H9 (cell line): ENCODE data around the gene CENPV. TPM values are rescaled to one million over a fixed set of nuclear protein-coding genes. Genes with fewer than 3 reads are reported as not detected.
A peak's percentile ranks its signal among the peaks of the same experiment; 100 is the strongest.

Experiments
- DNase-seq: peaks from one replicate; pipeline ENCODE4 v3.0.0-alpha.2; 2017
- H2AFZ ChIP-seq: one replicate; pipeline ENCODE4 v1.6.1; 2013; ENCODE audit warnings: mild to moderate bottlenecking, low read length, control low read depth, moderate library complexity
- H2AK5ac ChIP-seq: 2 replicates; pipeline ENCODE4 v1.6.1; 2013; ENCODE audit warnings: low read length, control low read depth, mixed read lengths; ENCODE audit not compliant: insufficient read length
- H2BK120ac ChIP-seq: one replicate; pipeline ENCODE4 v1.6.1; 2013; ENCODE audit warnings: low read depth, mild to moderate bottlenecking, low read length, control low read depth, inconsistent platforms; ENCODE audit not compliant: poor library complexity, severe bottlenecking
- H2BK12ac ChIP-seq: 2 replicates; pipeline ENCODE4 v1.6.1; 2013; ENCODE audit warnings: low read length, control low read depth, mixed read lengths, low read depth; ENCODE audit not compliant: insufficient read length
- H2BK15ac ChIP-seq: 2 replicates; pipeline ENCODE4 v1.6.1; 2013; ENCODE audit warnings: low read depth, low read length, control low read depth
- H2BK20ac ChIP-seq: one replicate; pipeline ENCODE4 v1.6.1; 2013; ENCODE audit warnings: low read depth, mild to moderate bottlenecking, low read length, control low read depth, inconsistent platforms; ENCODE audit not compliant: poor library complexity, severe bottlenecking
- H2BK5ac ChIP-seq: 2 replicates; pipeline ENCODE4 v1.6.1; 2013; ENCODE audit warnings: low read length, control low read depth, mixed read lengths; ENCODE audit not compliant: insufficient read length
- H3K14ac ChIP-seq: 2 replicates; pipeline ENCODE4 v1.6.1; 2013; ENCODE audit warnings: low read length, control low read depth; ENCODE audit not compliant: insufficient read depth
- H3K18ac ChIP-seq: 2 replicates; pipeline ENCODE4 v1.6.1; 2013; ENCODE audit warnings: low read depth, mild to moderate bottlenecking, mixed read lengths, low read length, control low read depth; ENCODE audit not compliant: insufficient read length
- H3K23ac ChIP-seq: 2 replicates; pipeline ENCODE4 v1.6.1; 2013; ENCODE audit warnings: low read length, control low read depth, mixed read lengths, low read depth; ENCODE audit not compliant: insufficient read length
- H3K23me2 ChIP-seq: 2 replicates; pipeline ENCODE4 v1.6.1; 2013; ENCODE audit warnings: low read depth, mild to moderate bottlenecking, mixed read lengths, low read length, control low read depth; ENCODE audit not compliant: insufficient read length, poor library complexity, severe bottlenecking
- H3K27ac ChIP-seq: 2 replicates; pipeline ENCODE4 v1.5.1; 2013; ENCODE audit warnings: low read length, control low read depth, mixed read lengths, low read depth; ENCODE audit not compliant: insufficient read length
- H3K27me3 ChIP-seq: 2 replicates; pipeline ENCODE4 v1.6.1; 2013; ENCODE audit warnings: low read length, control low read depth, inconsistent platforms; ENCODE audit not compliant: insufficient read depth
- H3K4ac ChIP-seq: 2 replicates; pipeline ENCODE4 v1.6.1; 2013; ENCODE audit warnings: low read depth, mild to moderate bottlenecking, control low read depth, inconsistent platforms, low read length, moderate library complexity
- H3K4me1 ChIP-seq: 2 replicates; pipeline ENCODE4 v1.6.1; 2013; ENCODE audit warnings: low read length, control low read depth, inconsistent platforms; ENCODE audit not compliant: insufficient read depth
- H3K4me2 ChIP-seq: 2 replicates; pipeline ENCODE4 v1.6.1; 2013; ENCODE audit warnings: low read length, control low read depth, mixed read lengths; ENCODE audit not compliant: insufficient read length, insufficient read depth
- H3K56ac ChIP-seq: 2 replicates; pipeline ENCODE4 v1.6.1; 2013; ENCODE audit warnings: low read depth, mild to moderate bottlenecking, mixed read lengths, low read length, control low read depth; ENCODE audit not compliant: insufficient read length
- H3K79me1 ChIP-seq: 2 replicates; pipeline ENCODE4 v1.6.1; 2013; ENCODE audit warnings: low read depth, mild to moderate bottlenecking, moderate library complexity, low read length, control low read depth, inconsistent platforms; ENCODE audit not compliant: insufficient read depth, poor library complexity, severe bottlenecking
- H3K79me2 ChIP-seq: 2 replicates; pipeline ENCODE4 v1.6.1; 2013; ENCODE audit warnings: low read length, control low read depth, inconsistent platforms; ENCODE audit not compliant: insufficient read depth
- H3K9ac ChIP-seq: 2 replicates; pipeline ENCODE4 v1.6.1; 2013; ENCODE audit warnings: low read length, control low read depth, mixed read lengths; ENCODE audit not compliant: insufficient read length; ENCODE audit errors: extremely low read depth
- H3K9me3 ChIP-seq: one replicate; pipeline ENCODE4 v1.6.1; 2013; ENCODE audit warnings: low read depth, low read length, inconsistent platforms; ENCODE audit not compliant: control insufficient read depth
- H3T11ph ChIP-seq: one replicate; pipeline ENCODE4 v1.6.1; 2013; ENCODE audit warnings: mild to moderate bottlenecking, low read length, control low read depth, inconsistent platforms
- H4K20me1 ChIP-seq: one replicate; pipeline ENCODE4 v1.6.1; 2013; ENCODE audit not compliant: control insufficient read depth, insufficient read length, insufficient read depth
- H4K5ac ChIP-seq: 2 replicates; pipeline ENCODE4 v1.6.1; 2013; ENCODE audit warnings: low read depth, mild to moderate bottlenecking, mixed read lengths, low read length, control low read depth; ENCODE audit not compliant: insufficient read length
- H4K8ac ChIP-seq: replicated peaks from 2 replicates; pipeline ENCODE4 v1.6.1; 2013; ENCODE audit warnings: low read length, control low read depth, mixed read lengths, low read depth; ENCODE audit not compliant: insufficient read length
- H4K91ac ChIP-seq: 2 replicates; pipeline ENCODE4 v1.6.1; 2013; ENCODE audit warnings: low read depth, mild to moderate bottlenecking, moderate library complexity, mixed read lengths, low read length, control low read depth; ENCODE audit not compliant: insufficient read length
- H3K27ac Mint-ChIP-seq, 3 experiments: 2 replicates in 2 of 3; 3 replicates in 1 of 3; pipeline ENCODE4 v1.8.0; 2020 to 2021; ENCODE audit warnings: mixed read lengths in 3 of 3, mild to moderate bottlenecking in 1 of 3, moderate library complexity in 1 of 3
- H3K27me3 Mint-ChIP-seq: 2 replicates; pipeline ENCODE4 v1.8.0; 2021; ENCODE audit warnings: low read depth, mild to moderate bottlenecking, moderate library complexity, mixed read lengths
- H3K36me3 Mint-ChIP-seq, 3 experiments: 2 replicates in 2 of 3; 3 replicates in 1 of 3; pipeline ENCODE4 v1.8.0; 2020 to 2021; ENCODE audit warnings: low read depth in 3 of 3, mixed read lengths in 3 of 3; ENCODE audit not compliant: insufficient read depth in 1 of 3
- H3K4me1 Mint-ChIP-seq, 2 experiments: 2 replicates each; pipeline ENCODE4 v1.8.0; 2020; ENCODE audit warnings: mixed read lengths in 2 of 2
- H3K4me3 Mint-ChIP-seq, 2 experiments: 2 replicates in 1 of 2; 3 replicates in 1 of 2; pipeline ENCODE4 v1.8.0; 2020 to 2021; ENCODE audit warnings: mild to moderate bottlenecking in 2 of 2, mixed read lengths in 2 of 2, moderate library complexity in 1 of 2
- H3K9me3 Mint-ChIP-seq, 2 experiments: 2 replicates in 1 of 2; 3 replicates in 1 of 2; pipeline ENCODE4 v1.8.0; 2020; ENCODE audit warnings: mild to moderate bottlenecking in 2 of 2, mixed read lengths in 2 of 2, moderate library complexity in 1 of 2
- CTCF ChIP-seq: fragments of 200-600 bp; sonication (generic); conservative IDR thresholded peaks from 3 replicates; pipeline ENCODE4 v1.8.0; 2021; ENCODE audit warnings: antibody characterized with exemption, mild to moderate bottlenecking
- WGBS: extraction: QIAGEN DNeasy Blood & Tissue Kit; methylation state at CpG from one replicate; pipeline ENCODE4 v1.1.7; 2013; ENCODE audit warnings: missing lambda C conversion rate, low lambda C conversion rate, mixed read lengths; ENCODE audit not compliant: insufficient read length; ENCODE audit errors: extremely low coverage; 5-methylcytosine and 5-hydroxymethylcytosine counted together
- total RNA-seq: library from RNA; stranded (reverse); gene quantifications from 2 replicates; pipeline ENCODE4 v1.2.1, GENCODE V29; 2021

Gene CENPV
- total RNA-seq, 1 experiment from 2014 or later: 200 TPM

- no peak overlapping the region for H3K4me2 ChIP-seq
- TF ChIP-seq CTCF: no peak
- no peak overlapping the region for H3K56ac ChIP-seq
- H3K27ac ChIP-seq: no peak overlapping the region
- H2BK15ac ChIP-seq: no peak overlapping the region
- no peak overlapping the region; the same call in 1 of the 2 replicates for H3K14ac ChIP-seq
- no peak overlapping the region for H4K91ac ChIP-seq
- peaks cover 9 to 14% of the 10 kb centered on the region in 2 experiments for H3K9me3 Mint-ChIP-seq
- no peak overlapping the region for H4K5ac ChIP-seq
- no peak overlapping the region for H2BK20ac ChIP-seq
- H3K9me3 ChIP-seq: no peaks in the 10 kb centered on the region
- no peak overlapping the region for H3K9ac ChIP-seq
- no peak overlapping the region for H4K8ac ChIP-seq
- no peak overlapping the region for H3K4ac ChIP-seq
- H3K79me2 ChIP-seq: no peaks in the 10 kb centered on the region
- DNase-seq: no peak
- no peak overlapping the region for H3K18ac ChIP-seq
- no CpG with 5 or more reads among the region's 3 CpGs for WGBS
- no peak overlapping the region for H2BK12ac ChIP-seq
- no peaks in the 10 kb centered on the region for H3K27me3 ChIP-seq
- no peaks in the 10 kb centered on the region for H4K20me1 ChIP-seq
- H3K23ac ChIP-seq: no peak overlapping the region
- no peak overlapping the region for H2AK5ac ChIP-seq
- no peaks in the 10 kb centered on the region for H3K27me3 Mint-ChIP-seq
- H3K79me1 ChIP-seq: no peaks in the 10 kb centered on the region
- H3K4me3 Mint-ChIP-seq: no peak overlapping the region
- no peak overlapping the region for H3T11ph ChIP-seq
- 0 out of 7 replicates have a peak overlapping the region, but pooled peaks of 1 of the 3 experiments have one; percentile 27 for H3K27ac Mint-ChIP-seq
- H3K4me1 Mint-ChIP-seq: peaks cover 3 to 4% of the 10 kb centered on the region in 2 experiments
- H3K4me1 ChIP-seq: no peaks in the 10 kb centered on the region
- H3K23me2 ChIP-seq: no peaks in the 10 kb centered on the region
- no peak overlapping the region for H2BK120ac ChIP-seq
- H2BK5ac ChIP-seq: no peak overlapping the region
- H2AFZ ChIP-seq: no peak overlapping the region
- peaks cover 22 to 40% (median 28%) of the 10 kb centered on the region in 3 experiments for H3K36me3 Mint-ChIP-seq
These were observed 38.4 kb downstream of the CENPV start for GRCh38 chr17:16314859-16315258.
